Psoas muscle (tissue), 8 donors: ENCODE data around the gene TMEM17. TPM values are rescaled to one million over a fixed set of nuclear protein-coding genes. Genes with fewer than 3 reads are reported as not detected.

Experiments
- ATAC-seq, 4 donors: fragments of 200-7000 bp; cut with Tn5 transposase; one replicate each; pipeline ENCODE4 v1.9.1; 2020; ENCODE audit warnings: moderate library complexity in 3 of 4, mild to moderate bottlenecking in 2 of 4
- DNase-seq, 2 donors: peaks; one replicate each; pipeline ENCODE4 v3.0.0-alpha.2; 2020
- H3K27ac ChIP-seq: fragments of 200-600 bp; one replicate; pipeline ENCODE4 v1.8.0; 2022
- H3K27me3 ChIP-seq, 3 donors: fragments of 200-600 bp in 1 of 3; one replicate each; pipeline versions ENCODE4 v1.6.1 to v1.8.0; 2013 to 2022; ENCODE audit warnings: low read length in 2 of 3, mild to moderate bottlenecking in 2 of 3, moderate library complexity in 1 of 3; ENCODE audit not compliant: insufficient read depth in 3 of 3
- H3K36me3 ChIP-seq, 2 donors: fragments of 200-600 bp in 1 of 2; one replicate each; pipeline versions ENCODE4 v1.6.1 to v1.8.0; 2013 to 2022; ENCODE audit warnings: low read depth in 1 of 2, mild to moderate bottlenecking in 1 of 2, moderate library complexity in 1 of 2; ENCODE audit not compliant: insufficient read depth in 1 of 2
- H3K4me1 ChIP-seq: fragments of 200-600 bp; one replicate; pipeline ENCODE4 v1.8.0; 2022
- H3K4me3 ChIP-seq: fragments of 200-600 bp; one replicate; pipeline ENCODE4 v1.8.0; 2022; ENCODE audit warnings: mild to moderate bottlenecking
- H3K9me3 ChIP-seq: fragments of 200-600 bp; one replicate; pipeline ENCODE4 v1.8.0; 2022
- CTCF ChIP-seq: fragments of 200-600 bp; IDR thresholded peaks from one replicate; pipeline ENCODE4 v1.8.0; 2022; ENCODE audit warnings: antibody characterized with exemption
- WGBS, 3 donors: extraction: QIAGEN DNeasy Blood & Tissue Kit; methylation state at CpG; one replicate each; pipeline versions ENCODE4 v1.1.6 to v1.1.7; 2013; 5-methylcytosine and 5-hydroxymethylcytosine counted together
- intact Hi-C, 2 donors: fragments of 100-400 bp; cut with DNase I; formaldehyde crosslinking; loops; one replicate each; pipeline versions ENCODE4 v1.11.0 to v1.14.2; 2022
- polyA plus RNA-seq, 3 donors: library from polyadenylated mRNA; stranded (reverse); fragments of 200-250 nt; gene quantifications; one replicate each; pipeline ENCODE4 v1.2.3, GENCODE V29; 2013
- total RNA-seq, 4 donors: library from RNA; stranded (reverse); fragmentation: NEBNext Ultra II Directional in 2 of 4; extraction: Animal tissue kit (Norgen Biotek cat#: 25700) in 2 of 4; gene quantifications; one replicate each; pipeline versions ENCODE4 v1.2.1 to v1.2.4, GENCODE V29; 2021 to 2023
- donor health status: healthy with polysubstance abuse.
- donor health status: DM: no; HTN: no; CAD: no; lungs with moderate emphysema.
- donor health status: Bipolar disorder and iron deficiency.
- donor health status: healthy.
- donor health status: DM: yes; HTN: yes; CAD: no.
- donor health status: DM: no; HTN: no; CAD: no.
- donor health status: DM: no; HTN: no; CAD: no.
- donor health status: DM: yes; HTN: yes; CAD: no.

TMEM17 gene
- total and polyA plus RNA-seq, 7 donors = 0.44 to 1.1 (median 0.67) TPM

GRCh38 chr2:62472312-62472711 lies 33.7 kb downstream of the TMEM17 start:
- no peak for TF ChIP-seq CTCF
- 29 to 60% (median 33%) methylated on average over 2 of the region's 2 CpGs for WGBS, 3 donors
- intact Hi-C loops = no loop called here
- H3K36me3 ChIP-seq = no peaks in the 10 kb centered on the region
- no peaks in the 10 kb centered on the region for H3K27me3 ChIP-seq
- no peak for DNase-seq
- H3K4me1 ChIP-seq = peaks cover 8% of the 10 kb centered on the region
- no peaks in the 10 kb centered on the region for H3K9me3 ChIP-seq
- ATAC-seq = no peak
- no peak overlapping the region for H3K4me3 ChIP-seq
- H3K27ac ChIP-seq = no peak overlapping the region

- no peak overlapping the region for H3K27ac ChIP-seq
- H3K36me3 ChIP-seq = no peaks in the 10 kb centered on the region
- DNase-seq = peak; percentile 44 to 60
- H3K4me3 ChIP-seq = no peak overlapping the region
- intact Hi-C loops = no loop called here
- peaks cover 8% of the 10 kb centered on the region for H3K4me1 ChIP-seq
- 33 to 47% (median 41%) methylated on average over 7 of the region's 7 CpGs for WGBS, 3 donors
- H3K9me3 ChIP-seq = no peaks in the 10 kb centered on the region
- no peaks in the 10 kb centered on the region for H3K27me3 ChIP-seq
- no peak for ATAC-seq
- TF ChIP-seq CTCF = no peak
These were observed 34.2 kb downstream of the TMEM17 start for GRCh38 chr2:62471816-62472215.

GRCh38 chr2:62471404-62471803 lies 34.6 kb downstream of the TMEM17 start:
- no peak for TF ChIP-seq CTCF
- WGBS, 3 donors = 67 to 76% (median 75%) methylated on average over 2 of the region's 2 CpGs
- Histone ChIP-seq H3K4me1 (peaks cover 8% of the 10 kb centered on the region), H3K27me3 (no peaks in the 10 kb centered on the region), H3K4me3 (no peak overlapping the region), H3K36me3 (no peaks in the 10 kb centered on the region), H3K27ac (no peak overlapping the region), H3K9me3 (no peaks in the 10 kb centered on the region)
- intact Hi-C loops = no loop called here
- no peak for DNase-seq
- no peak for ATAC-seq

GRCh38 chr2:62469548-62469947 lies 36.4 kb downstream of the TMEM17 start:
- Histone ChIP-seq H3K27ac (no peak overlapping the region), H3K36me3 (no peaks in the 10 kb centered on the region), H3K9me3 (no peaks in the 10 kb centered on the region), H3K4me1 (no peaks in the 10 kb centered on the region), H3K4me3 (no peak overlapping the region), H3K27me3 (no peaks in the 10 kb centered on the region)
- ATAC-seq (no peak), DNase-seq (no peak)
- 65 to 74% (median 69%) methylated on average over 2 of the region's 2 CpGs for whole genome bisulfite sequencing, 3 donors
- TF ChIP-seq CTCF = no peak
- intact Hi-C loops = no loop called here

- intact Hi-C loops = no loop called here
- no peak for TF ChIP-seq CTCF
- no peaks in the 10 kb centered on the region for H3K4me1 ChIP-seq
- no peaks in the 10 kb centered on the region for H3K36me3 ChIP-seq
- no peak overlapping the region for H3K4me3 ChIP-seq
- ATAC-seq (no peak), DNase-seq (no peak)
- peaks cover 0 to under 1% (median 0%) of the 10 kb centered on the region in 3 donors for H3K27me3 ChIP-seq
- no peak overlapping the region for H3K27ac ChIP-seq
- no peaks in the 10 kb centered on the region for H3K9me3 ChIP-seq
- 42 to 100% (median 91%) methylated on average over 1 of the region's 1 CpG for WGBS, 3 donors
These were observed 36.9 kb downstream of the TMEM17 start for GRCh38 chr2:62469114-62469513.
